Fibroblast of skin of back (primary cell): ENCODE measurements around the gene SMAP1.
"Not testable (repeated sequence)": the region's sequence is repeated elsewhere in the genome, so short reads cannot be mapped to it uniquely, and the experiment has no call there.

Experiments
- DNase-seq: peaks from one replicate; pipeline ENCODE4 v3.0.0-alpha.2; 2013

The SMAP1 gene

DNA sequence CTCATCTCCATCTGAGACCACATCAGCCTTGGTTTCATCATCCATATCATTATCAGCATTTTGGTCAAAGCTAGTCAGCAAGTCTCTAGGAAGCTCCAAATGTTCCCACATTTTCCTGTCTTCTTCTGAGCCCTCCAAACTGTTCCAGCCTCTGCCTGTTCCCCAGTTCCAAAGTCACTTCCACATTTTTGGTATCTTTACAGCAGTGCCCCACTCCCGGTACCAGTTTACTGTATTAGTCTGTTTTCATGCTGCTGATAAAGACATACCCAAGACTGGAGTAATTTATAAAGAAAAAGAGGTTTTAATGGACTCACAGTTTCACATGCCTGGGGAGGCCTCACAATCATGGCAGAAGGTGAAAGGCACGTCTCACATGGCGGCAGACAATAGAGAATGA, 74.8 kb downstream of the SMAP1 start:
- not testable (repeated sequence) for DNase-seq

DNA sequence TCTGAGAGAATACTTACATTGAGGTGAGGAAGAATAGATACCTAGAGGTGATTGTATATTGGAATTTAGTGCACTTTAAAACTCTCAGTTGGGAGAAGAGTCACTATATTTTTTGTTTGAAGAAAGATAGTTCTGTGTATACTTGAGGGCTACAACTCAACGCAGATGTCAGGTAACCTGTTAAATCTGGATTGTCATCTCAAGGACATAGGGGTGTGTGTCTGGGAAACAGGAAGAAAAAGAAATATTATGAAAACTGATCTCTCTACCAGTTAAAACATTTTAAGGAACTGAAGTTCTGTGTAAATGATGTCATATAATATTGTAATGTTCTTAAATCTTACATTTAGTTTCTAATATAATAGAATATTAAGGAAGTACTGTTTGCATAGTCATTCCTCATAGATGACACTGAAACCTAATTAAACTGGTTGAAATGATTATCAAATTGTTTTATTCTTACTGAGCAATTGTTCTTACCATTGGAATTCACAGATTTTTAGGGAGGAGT, 86.2 kb downstream of the SMAP1 start:
- DNase-seq = no peak

DNA sequence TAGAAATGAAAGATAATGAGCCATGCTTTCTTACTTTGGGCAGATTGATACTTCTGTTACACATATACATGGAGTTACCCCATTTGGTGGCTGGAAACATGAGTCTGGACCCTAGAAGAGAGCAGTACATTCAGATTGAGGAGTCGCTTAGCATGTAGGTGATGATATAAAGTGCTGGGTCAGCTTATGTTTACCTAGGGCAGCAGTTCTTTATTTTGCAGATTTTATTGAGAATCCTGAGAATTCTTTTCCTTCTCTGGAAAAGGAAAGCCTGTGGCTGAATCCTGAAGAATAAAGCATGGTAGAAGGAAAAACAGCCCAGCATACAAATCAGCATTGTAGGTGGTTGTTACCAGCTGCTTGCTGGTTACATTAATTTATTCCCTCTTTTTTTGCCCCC, 91.2 kb downstream of the SMAP1 start:
- no peak for DNase-seq

DNA sequence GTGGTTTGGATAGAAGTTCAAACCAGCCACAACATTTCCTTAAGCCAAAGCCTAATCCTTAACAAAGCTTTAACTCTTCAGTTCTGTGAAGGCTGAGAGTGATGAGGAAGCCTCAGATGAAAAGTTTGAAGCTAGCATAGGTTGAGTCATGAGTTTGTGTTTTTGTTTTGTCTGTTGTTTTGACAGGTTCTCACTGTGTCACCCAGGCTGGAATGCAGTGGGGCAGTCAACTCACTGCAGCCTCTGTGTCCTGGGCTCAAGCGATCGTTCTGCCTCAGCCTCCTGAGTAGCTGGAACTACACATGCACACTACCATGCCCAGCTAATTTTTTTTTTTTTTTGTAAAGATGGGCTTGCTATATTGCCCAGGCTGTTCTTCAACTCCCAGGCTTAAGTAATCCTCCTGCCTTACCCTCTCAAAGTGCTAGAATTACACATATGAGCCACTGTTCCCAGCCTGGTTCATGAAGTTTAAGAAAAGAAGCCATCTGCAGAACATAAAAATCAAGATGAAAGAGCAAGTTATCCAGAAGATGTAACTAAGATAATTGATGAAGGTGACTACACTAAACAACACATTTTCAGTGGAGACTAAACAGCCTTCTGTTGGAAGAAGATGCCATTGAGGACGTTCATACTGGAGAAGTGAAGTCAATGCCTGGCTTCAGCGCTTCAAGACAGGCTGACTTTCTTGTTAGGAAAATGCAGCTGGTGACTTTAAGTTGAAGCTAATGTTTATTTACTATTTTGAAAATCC, 96.2 kb downstream of the SMAP1 start:
- DNase-seq = peak; percentile 12

DNA sequence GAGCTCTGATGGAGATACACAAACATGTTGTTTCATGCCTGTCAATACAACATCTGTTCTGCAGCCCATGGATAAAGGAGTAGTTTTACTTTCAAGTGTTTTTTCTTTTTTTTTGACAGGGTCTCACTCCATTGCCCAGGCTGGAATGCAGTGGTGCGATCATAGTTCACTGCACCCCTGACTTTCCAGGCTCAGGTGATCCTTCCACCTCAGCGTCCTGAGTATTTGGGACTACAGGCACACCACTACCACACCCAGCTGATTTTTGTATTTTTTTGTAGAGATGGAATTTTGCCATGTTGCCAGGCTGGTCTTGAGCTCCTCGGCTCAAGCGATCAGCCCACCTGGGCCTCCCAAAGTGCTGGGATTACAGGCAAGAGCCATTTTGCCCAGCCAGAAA, 97.0 kb downstream of the SMAP1 start:
- no peak for DNase-seq

DNA sequence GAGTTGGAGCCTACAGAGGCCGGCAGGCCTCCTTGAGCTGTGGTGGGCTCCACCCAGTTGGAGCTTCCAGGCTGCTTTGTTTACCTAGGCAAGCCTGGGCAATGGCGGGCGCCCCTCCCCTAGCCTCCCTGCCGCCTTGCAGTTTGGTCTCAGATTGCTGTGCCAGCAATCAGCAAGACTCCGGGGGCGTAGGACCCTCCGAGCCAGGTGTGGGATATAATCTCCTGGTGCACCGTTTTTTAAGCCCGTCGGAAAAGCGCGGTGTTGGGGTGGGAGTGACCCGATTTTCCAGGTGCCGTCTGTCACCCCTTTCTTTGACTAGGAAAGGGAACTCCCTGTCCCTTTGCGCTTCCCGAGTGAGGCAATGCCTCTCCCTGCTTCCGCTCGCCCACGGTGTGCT, 103.7 kb downstream of the SMAP1 start:
- not testable (repeated sequence) for DNase-seq

DNA sequence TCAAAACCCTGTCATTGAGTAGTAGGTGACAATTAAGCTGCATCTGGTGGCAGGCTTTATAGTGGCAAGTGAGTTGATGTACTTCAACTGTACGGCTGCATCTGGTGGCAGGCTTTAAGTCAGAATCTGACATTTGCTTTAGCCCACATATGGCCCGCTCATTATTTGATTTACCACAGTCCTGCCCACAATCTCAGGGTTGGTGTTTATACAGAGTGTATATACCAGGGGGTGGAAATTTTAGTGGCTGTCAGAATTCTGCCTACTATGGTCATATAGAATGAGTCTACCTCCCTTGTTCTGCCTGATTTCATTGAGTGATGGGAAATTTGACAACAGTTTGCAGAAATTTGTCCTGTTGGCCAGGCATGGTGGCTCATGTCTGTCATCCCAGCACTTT, 112.3 kb downstream of the SMAP1 start:
- DNase-seq = no peak

DNA sequence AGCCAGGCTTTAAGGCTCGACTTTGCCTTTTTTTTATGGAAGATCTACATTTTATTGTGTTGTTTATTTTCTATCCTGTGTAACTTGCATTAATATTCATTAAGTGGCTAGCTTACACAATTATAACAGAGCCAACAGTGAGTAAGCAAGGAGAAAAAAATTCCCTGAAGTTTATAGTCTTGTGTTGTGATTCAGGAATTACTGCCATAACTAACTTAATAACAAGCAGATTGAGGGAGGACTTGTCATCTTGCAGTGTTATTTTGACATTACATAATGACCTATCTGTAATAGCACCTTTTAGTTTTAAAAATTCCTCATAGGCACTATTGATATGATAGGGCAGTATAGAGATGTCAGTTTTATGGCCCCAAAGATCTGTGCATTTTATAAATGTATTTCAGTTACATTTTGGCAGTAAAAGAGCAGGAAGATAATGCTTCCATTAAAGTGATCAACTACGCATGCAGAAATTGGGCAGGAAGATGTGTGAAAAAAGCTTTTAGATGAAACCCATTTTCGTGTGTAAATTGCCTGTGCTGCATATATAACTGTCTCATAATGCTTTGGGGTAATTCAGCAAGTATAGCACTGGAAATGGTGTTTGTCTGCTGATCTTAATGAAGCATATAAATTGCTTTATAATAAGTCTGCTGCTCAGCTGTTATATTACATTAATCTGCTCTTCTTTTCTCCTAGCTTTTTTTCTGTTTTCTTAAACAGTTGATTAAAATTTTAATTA, 123.0 kb downstream of the SMAP1 start:
- no peak for DNase-seq

DNA sequence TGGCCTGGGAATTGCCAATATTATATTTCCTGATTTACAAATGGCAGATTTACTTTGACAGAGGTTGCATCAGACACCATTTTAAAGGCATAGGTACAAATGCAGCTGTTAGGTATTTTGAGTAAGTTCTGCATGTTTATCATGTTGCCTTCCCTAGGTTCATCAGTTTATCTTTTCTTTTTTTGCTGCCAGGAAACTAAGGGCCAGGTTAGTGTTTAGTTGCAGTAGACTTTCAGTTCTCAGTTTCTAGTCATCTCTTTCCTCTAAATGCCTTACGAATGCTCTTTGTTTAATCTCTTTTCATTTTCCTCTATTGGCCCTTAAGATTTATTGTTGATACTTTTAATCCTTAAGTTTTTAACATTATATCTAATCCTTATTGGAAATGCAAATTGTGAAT, 129.9 kb downstream of the SMAP1 start:
- no peak for DNase-seq

DNA sequence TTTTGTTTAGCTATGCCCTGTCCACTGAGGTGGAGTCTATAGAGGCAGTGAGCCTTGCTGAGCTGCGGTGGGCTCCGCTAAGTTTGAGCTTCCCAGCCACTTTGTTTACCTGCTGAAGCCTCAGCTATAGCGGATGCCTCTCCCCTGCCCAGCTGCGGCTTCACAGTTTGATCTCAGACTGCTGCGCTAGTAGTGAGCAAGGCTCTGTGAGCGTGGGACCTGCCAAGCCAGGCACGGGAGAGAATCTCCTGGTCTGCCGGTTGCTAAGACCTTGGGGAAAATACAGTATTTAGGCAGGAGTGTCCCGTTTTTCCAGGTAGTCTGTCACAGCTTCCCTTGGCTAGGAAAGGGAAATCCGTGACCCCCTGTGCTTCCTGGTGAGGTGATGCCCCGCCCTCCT, 138.4 kb downstream of the SMAP1 start:
- DNase-seq = no peak

DNA sequence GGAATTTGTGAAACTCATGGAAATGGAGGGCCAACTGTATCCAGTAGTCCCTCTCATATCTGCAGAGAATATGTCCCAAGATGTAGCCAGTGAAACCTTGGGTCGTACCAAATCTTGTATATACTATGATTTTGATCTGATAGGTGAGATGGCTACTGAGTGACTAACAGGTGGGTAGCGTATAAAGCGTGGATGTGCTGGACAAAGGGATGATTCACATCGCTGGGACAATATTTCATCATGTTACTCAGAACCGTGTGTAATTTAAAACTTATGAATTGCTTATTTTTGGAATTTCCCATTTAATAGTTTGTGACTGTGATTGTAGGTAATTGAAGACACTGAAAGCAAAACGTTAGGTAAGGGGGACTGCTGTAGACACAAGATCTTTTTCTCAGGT, 144.1 kb downstream of the SMAP1 start:
- no peak for DNase-seq

DNA sequence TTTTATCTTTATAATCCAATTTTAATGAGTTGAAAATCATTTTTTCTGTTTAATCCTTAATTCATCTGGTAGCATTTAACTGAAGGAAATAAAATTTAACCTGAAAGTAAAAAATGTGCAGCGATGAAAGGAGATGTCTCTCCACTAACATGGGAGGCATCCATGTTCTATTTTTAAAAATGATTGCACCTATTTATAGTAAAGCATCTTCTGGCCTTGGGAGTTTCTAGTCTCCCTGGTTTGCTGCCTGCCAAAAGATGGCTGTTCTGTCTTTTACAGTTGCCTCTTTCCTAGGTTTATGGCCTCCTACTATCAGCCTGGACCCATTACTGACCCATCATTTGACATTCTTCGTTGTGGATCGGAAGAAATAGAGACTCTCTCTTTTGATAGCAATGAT, 146.2 kb downstream of the SMAP1 start:
- DNase-seq = no peak

DNA sequence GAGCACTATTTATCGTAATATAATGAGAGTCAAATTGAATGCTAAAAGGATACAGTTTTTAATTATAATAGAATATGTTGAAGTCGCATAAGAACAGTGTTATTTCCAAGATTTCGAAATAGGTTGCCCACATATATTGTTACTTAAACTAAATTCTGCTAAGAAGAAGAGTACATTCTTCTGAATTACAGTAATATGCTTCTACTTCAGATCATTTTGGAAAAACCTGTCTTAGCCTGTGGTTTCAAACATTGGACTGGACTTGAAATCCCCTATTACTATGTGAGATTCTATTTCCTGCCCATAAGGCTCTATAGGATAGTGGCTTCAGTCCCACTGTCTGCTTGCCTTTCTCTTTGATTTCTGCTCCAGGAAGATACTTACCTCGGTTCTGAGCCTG, 152.0 kb downstream of the SMAP1 start:
- no peak for DNase-seq

DNA sequence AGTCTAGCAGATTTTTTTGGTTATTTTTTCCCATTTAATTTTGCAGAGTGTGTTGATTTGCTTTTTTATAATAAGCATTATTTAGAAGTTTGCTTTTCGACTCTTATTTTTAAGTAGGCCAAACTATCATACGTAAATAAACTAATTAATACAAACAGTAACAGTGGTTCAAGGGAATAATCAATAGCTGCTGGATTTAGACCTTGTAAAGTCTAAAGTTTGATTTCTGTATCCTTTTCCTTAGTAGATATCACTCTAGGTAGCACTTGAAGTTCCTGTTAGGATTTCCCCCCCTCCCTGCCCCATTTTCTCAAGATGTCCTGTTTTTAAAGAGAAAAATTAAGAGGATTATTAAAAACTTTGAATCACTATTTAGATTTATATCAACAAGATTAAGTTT, 153.1 kb downstream of the SMAP1 start:
- no peak for DNase-seq

DNA sequence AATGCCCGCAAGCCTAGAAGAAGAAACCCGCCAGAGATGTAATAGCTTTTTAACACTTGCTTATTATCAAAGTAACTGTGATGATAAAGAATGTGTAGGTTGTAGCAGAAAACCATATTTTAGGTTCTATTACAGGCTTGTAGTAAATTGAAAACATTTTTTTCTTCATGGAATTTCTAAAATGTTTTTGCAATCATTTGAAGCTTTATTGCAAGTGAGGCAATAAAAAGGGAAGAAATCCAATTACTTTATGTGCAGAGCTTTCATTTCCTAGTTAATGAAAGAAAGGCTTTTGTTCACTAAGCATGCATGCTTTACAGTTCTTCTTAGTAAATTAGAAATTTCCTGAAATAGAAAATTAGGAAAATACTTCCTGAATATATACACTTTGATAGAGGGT, 154.1 kb downstream of the SMAP1 start:
- no peak for DNase-seq

DNA sequence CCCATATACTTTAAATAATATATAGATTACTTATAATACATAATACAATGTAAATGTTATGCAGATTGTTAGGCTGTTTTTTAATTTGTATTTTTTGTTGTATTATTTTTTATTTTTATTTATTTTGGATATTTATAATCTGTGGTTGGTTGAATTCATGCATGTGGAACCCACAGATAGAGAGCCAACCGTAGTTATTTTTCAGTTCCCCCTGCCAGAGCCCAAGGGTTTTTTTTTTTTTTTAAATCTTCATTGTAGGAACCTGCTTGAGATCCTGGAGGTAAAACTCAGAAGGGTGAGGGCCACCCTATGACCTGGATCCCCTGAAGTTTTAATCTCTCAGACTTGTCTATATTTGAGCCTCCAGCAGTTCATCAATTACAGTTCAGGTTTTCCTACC, 156.0 kb downstream of the SMAP1 start:
- no peak for DNase-seq

DNA sequence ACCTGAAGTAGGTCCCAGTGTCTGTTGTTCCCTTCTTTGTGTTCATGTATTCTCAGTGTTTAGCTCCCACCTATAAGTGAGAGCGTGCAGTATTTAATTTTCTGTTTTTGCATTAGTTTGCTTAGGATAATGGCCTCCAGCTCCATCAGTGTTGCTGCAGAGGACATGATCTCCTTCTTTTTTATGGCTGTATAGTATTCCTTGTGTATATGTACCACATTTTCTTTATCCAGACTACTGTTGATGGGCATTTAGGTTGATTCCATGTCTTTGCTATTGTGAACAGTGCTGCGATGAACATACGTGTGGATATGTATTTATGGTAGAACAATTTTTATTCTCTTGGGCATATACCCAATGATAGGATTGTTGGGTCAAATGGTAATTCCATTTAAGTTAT, 163.7 kb downstream of the SMAP1 start:
- no peak for DNase-seq

DNA sequence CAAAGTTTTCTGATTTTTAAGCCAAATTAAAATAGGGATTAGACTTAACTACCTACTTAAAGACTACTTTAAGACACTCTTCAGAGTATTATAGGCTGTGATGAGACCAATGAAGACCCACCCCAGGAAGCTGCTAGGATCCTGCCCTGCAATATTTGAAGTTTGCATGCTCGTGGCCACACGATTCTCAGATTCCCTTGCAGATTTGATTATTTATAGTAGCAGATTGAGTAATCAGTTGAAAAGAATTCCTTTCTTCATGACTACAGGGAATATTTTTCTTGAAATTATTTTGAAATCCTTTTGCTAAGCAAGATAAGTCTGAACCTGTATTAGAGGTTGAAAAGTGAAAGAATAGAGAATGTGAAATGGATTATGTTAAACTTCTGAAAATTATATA, 166.8 kb downstream of the SMAP1 start:
- peak; percentile 16 for DNase-seq

DNA sequence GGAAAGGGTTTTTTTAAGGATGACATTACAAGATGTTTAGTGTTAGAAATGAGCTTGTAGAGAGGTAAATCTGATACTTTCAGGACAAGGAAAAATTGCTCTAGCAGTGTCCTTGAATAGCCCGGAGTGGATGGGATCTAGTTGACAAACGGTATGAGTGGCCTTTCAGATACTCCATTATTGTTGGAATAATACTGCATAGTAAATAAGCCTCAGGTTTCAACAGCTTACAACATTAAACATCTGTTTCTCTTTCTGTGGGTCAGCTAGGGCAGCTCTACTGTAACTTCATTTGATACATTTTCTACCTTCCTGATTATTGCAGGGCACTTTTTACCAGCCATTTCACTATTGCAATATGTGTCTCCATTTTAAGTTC, 171.2 kb downstream of the SMAP1 start:
- DNase-seq = no peak

DNA sequence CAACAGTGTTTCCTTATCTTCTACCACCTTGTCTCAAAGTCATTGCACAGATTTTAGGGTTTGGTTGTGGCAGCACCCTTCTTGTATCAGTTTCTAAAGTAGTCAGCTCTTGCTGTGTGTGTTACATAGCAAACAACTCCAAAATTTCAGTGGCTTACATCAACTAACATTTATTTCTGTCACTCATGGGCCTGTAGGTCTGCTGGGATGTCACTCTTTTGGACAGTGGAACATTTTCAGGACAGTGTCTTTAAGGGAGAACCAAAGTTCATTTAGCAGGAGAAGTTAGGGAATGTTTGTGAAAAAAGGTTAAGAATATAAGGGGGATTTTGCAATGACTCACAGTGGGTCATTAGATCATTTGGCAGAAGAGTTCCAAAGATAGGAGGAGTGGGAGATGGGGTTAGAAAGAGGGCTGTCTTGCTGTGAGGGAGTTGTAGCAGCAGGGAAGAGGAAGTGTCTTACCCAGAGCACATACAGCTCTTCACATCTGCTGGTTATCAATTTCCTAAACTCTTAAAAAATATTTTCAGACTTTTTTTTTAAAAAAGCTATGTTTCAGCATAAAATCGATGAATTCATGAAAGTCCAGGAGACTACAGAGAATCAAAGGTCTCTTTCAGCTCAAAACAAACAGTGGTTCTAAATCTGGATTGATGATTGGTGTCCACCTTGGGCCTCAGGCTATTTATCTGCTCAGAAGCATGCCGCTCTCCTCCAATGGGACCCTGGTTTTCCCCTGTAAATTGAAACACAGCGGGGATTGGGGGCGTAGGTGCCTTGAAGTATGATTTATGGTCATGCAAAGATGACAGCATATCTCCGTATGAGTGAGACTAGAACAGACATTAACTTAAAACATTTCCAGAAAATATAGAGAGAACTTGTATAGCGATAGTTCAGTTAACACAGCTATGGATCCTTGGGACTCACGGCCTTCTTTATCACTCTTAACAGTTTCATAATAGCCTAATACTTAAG, 171.9 kb downstream of the SMAP1 start:
- no peak for DNase-seq

DNA sequence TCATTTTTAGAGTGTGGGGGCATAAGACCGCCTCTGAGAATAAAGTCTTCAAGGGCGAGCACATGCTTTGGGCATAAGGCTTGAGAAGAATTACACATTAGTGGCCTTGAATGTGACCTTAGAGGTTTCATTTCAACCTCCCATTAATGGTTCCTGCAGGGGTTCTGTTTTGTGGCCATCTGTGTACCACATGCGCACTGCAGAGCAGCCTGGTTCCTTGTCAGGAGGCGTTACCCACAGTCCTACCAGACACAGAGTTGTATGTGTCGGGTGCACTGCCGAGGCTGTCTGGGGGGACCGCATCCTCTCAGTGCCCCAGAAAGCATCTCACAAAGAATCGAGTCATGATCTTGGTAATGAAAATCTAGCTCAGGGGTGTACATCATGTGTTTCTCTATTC, 173.4 kb downstream of the SMAP1 start:
- no peak for DNase-seq

DNA sequence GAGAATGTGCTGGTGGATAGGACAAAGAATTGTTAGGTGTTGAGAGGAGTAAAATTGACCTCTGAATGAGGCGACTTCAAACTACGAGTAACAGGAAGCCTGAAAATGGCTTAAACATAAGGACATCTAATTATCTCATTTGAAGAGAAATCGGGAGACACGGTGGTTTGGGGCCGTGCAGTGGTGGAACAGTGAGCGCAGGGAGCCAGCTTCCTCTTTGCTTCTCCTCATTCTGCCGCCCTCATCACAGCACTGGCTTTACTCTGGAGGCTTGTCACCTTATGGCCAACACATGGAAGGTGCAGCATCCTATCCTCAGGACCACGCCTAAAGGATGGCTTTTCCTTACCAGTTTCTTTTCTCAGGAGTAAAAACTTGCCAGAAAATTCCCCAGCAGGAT, 174.9 kb downstream of the SMAP1 start:
- DNase-seq = no peak

DNA sequence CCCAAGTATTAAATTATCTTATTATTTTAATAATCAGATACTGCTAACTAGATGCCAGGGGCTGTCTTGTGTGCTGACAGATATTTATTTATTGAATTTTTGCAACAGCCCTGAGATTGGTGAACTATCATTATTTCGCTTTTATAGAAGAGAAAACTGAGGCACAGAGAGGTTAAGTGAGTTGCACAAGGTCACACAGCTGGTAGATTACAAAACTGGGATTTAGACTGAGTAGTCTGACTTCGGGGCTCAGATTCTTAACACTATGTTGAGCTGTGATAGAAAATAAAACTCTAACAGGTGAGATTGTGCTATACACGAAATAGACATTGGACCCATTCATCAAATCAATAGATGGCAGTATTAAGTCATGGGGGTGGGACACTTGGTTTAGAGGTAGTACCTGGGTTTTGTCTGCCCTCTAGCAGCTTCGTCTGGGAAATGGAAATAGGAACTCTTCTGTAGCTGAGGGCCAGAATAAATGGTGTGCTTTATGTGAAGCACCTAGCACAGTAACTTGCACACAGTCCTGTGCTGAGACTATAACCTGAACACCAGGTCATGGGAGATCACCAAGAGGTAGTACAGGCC, 175.7 kb downstream of the SMAP1 start:
- DNase-seq = no peak
